HG02870 (cell line): ENCODE results near the gene PXDN.
"Not testable (repeated sequence)": the region's sequence is repeated elsewhere in the genome, so short reads cannot be mapped to it uniquely, and the experiment has no call there.

Experiments used
- ATAC-seq: cut with Tn5 transposase; IDR thresholded peaks from one replicate; pipeline ENCODE4 v1.9.1; 2021; ENCODE audit warnings: mild to moderate bottlenecking, moderate library complexity; ENCODE audit not compliant: unreplicated experiment

The PXDN gene

DNA sequence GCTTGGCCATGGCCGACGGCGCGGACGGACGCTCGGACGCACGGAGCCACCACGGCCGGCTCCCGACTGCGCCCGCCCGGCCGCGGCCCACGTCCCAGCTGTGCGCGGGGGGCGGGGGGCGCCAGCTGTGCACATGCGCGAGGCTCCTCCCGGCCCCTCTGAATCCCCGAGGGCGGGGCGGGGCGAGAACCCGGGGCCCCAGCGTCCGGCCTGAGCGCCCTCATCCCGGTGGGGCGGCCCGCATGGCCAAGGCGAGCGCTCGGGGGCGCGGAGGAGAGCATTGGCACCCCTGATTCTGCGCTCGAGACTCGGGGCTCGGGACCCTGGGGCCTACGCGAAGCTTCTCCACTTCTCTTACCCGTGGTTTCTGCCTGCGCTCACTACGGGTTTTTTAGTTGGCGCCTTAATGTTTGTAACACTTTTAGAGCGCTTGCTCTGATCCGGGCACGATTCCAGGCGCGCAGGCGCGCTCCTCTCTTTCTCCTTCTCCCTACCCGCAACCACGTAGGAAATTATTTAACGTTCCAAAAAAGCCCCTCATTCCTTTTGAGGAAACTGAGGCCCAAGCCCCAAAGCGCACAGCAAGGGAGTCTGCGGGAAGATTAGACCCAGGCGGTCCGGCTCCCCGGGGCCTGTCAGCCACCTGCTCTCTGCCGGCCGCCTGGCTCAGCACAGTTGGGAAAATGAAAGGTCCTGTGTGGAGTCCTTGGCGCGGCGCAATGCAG lies at the start of gene PXDN:
TSS of gene PXDN (minus strand) at position 70 of the 725 bp plus-strand sequence. CDS start at position 10, 60 bp downstream.
- ATAC-seq: peak; percentile 28

GRCh38 chr2:1793868-1794445 lies 49.6 kb upstream of the PXDN start:
- no peak for ATAC-seq

DNA sequence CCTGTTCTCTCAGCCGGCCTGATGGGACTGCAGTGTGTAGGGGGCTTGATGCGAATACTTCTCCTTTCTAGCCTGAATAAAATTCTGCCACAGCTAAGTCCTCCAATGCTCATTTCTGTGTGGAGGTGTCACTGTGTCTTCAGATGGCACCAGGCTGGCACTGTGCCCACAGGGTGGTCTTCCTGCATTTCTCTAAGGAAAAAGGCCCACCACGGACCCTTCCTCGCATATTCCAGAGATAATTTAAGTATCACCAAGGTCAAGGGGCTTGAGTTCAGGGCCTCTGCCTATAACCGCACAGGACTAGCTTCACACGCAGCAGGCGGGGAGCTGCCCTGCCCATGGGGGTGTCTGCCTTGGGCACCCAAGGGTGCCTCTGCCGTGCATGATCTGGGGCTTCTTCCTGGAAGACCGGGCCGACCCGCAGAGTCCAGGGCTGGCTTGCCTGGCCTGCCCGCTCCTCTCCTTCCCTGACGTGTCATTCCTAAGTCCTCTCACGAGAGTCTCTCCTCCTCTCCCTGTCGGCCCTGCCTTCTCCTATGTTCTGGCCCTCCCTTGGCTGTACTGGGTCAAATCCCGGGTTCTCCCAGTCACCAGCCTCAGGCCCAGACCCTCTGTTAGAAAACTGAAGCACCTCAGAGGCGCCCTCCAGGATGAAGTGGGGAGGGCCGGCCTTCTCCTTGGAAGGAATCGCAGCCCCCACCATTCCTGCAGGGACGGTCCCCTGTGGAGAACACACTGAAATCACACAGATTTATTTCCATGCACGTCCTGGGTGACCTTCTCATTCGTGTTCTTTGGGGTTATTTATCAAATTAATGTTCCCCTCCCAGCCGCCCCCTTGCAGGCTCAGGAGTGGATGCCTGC lies 48.9 kb upstream of the PXDN start:
- ATAC-seq: no peak

DNA sequence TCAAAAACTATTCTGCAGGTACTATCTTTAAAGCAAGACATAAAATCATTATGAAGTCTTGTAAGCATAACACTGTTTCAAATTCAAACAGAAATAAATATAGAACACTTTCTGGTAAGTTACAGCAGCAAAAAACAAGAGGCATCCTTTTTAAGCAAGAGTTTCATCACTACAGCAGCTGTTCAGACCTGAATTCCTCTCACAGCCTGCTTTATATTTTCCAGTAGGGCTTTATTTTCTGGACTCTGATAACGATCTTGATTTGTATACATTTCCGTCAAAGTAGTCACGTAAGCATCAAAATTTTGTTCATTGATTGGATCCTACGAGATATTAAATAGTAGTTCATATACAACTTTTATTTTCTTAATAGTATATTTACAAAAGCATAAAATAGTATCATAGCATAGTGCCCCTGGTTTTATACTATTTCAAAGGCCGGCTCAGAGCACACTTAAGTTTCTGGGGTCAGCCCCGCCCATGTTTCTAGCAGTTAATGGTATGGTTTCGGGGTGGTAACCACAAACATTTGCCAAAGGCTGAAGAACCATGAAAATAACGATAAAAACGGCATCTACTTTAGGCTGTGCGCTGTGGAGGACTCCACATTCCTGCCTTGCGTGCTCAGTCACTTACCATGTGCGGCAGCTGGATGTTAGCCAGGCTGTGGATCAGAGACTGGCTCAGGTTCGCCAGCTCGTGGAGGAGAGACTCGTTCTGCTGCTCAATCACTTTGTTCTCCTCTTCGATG lies 47.5 kb upstream of the PXDN start:
- ATAC-seq: no peak

DNA sequence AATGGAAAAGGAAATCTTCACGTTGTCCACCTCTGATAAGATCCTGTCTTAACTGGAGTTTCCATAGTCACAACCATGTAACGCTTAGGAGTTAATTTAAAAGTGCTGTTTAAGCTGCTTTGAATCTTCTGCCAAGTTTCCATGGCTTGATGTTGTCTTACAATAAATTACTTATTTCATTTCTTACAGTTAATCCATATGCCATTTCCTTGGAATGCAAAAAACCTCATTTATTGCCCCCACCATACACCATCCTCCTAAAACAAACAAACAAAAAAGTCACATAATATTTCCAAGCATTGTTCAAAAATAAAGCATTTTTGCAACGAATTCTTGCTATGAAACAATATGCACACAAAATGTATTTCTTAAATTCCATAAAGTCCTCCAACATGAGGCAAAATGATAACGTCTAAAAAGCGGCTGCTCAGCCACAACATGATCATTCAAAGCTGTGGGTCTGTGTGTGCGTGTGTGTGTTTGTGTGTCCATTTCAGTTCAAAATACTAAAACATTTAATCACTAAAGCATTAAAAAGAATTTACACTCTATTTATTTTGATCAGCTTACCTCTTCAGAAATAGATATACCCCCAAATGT lies 46.8 kb upstream of the PXDN start:
- ATAC-seq: no peak

DNA sequence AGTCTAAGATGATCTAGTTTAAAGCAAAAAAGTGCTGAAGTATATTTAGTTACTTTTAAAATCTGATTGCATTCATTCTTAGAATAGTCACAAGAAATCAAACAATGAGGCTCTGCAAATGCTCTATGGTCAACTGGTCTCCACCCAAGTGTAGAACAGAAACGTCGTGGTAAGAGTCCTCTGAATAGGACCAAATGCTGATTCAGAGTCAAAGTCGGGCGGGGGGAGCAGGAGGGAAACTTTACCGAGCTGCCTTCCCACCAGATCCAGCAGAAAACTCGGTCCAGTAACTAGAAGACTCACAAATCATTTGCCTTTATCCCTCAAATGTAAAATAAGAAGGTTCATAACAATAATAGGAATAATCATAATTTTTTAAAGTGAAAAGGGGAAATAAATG lies 46.2 kb upstream of the PXDN start:
- ATAC-seq: no peak

DNA sequence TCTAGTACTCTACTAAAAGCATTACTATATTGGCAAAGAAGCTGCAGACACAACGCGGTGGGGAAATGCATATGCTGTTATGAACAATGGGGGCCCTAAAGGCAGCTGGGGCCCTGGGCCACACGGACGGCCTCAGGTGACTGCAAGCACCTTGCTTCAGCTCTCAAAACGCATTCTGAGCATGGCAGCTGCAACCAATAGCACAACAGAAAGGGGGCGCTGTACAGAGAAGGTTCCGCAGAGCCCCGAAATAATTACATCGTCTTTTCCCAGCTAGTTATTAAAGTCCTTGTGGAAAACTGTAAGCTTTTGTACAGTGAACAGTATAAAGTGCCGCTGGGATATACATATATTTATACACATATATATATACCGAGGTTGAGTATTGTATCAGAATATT lies 45.3 kb upstream of the PXDN start:
- ATAC-seq: no peak

GRCh38 chr2:1788478-1788959 lies 44.2 kb upstream of the PXDN start:
- no peak for ATAC-seq

- ATAC-seq: no peak
Observed at GRCh38 chr2:1787755-1788477, 43.6 kb upstream of the PXDN start.

DNA sequence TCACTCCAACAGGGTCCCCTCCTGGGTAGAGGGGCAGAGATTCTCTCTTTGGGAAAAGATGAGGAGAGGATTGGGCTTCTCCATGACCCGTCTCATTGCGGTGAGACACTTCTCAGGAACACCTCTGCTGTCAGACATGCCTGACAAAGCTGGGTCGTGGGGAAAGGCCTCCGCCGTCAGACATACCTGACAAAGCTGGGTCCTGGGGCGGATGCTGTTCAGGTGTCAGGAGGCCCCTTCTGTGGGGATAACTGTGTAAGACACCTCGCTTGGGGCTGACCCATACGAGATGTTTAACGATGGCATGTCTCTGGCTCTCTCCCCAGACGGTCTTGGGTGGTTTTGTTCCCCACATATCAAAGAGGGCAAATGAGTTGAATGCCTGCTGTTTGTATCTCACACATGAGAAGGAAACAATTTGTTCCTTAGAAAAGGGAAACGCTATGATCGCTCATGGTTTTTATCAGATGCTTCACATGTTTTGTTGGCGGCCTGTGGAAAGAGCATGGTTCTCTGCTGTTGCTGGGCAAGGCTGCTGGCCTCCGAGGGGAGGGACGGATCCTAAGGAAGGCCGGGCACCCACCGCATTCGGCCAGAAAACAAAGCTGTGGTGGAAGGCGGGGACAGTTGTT lies 40.8 kb upstream of the PXDN start:
- ATAC-seq: no peak

- ATAC-seq: no peak
Observed at GRCh38 chr2:1784087-1784486, 39.8 kb upstream of the PXDN start.

- no peak for ATAC-seq
Observed at GRCh38 chr2:1782514-1782913, 38.2 kb upstream of the PXDN start.

- ATAC-seq: no peak
Observed at GRCh38 chr2:1781291-1782080, 37.2 kb upstream of the PXDN start.

GRCh38 chr2:1780693-1781092 lies 36.4 kb upstream of the PXDN start:
- ATAC-seq: no peak

DNA sequence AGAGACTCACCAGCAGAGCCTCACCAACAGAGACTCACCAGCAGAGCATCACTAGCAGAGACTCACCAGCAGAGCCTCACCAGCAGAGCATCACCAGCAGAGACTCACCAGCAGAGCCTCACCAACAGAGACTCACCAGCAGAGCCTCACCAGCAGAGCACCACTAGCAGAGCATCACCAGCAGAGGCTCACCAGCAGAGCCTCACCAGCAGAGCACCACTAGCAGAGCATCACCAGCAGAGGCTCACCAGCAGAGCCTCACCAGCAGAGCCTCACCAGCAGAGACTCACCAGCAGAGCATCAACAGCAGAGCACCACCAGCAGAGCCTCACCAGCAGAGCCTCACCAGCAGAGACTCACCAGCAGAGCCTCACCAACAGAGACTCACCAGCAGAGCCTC lies 35.7 kb upstream of the PXDN start:
- ATAC-seq: not testable (repeated sequence)

DNA sequence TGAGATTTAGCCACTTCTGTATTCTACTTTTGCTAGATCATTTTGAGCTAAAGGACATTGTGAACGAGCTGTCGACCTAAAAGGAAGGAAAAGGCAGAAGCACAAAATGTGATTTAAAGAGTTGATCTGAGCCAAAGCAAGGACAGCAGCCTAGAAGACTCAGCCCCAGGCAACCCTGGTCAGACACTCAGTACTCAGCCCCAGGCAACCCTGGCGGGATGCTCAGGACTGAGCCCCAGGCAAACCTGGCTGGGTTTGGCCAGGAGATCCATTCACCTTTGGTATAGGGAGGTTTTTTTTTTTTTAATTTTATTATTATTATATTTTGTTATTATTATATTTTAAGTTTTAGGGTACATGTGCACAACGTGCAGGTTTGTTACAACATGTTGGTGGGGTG lies 34.3 kb upstream of the PXDN start:
- no peak for ATAC-seq

GRCh38 chr2:1777781-1778180 lies 33.5 kb upstream of the PXDN start:
- no peak for ATAC-seq

- no peak for ATAC-seq
Observed at GRCh38 chr2:1777156-1777555, 32.8 kb upstream of the PXDN start.
